ENCODE measurements around the gene SNX10. TPM values are rescaled to one million over a fixed set of nuclear protein-coding genes. Genes with fewer than 3 reads are reported as not detected.

The SNX10 gene
- total and polyA plus RNA-seq, 2 of the 8 experiments (the other 6 are each of a cell fraction or from before 2014, with no cell fraction given): 4.4 to 9.6 TPM

GRCh38 chr7:26250239-26250638 is 41.4 kb upstream of the SNX10 start:
- Histone ChIP-seq H3K79me1 (ENCODE audit: low read depth, low read length) (no peaks in the 10 kb centered on the region), H3K27me3 (replicated peaks in 1 of 4; ENCODE audit: control insufficient read depth in 3 of 4, extremely low read depth in 1 of 4, insufficient read depth in 3 of 4, low read length in 3 of 4) (no peaks in the 10 kb centered on the region), H3K4me2 (ENCODE audit: insufficient read depth in 1 of 2, low read depth in 2 of 2, low read length in 2 of 2) (no peak overlapping the region), H2BK120ac (replicated peaks; ENCODE audit: low read depth, low read length) (no peak overlapping the region), H2AK5ac (ENCODE audit: low read depth, low read length) (no peak overlapping the region), H2AFZ (ENCODE audit: low read length) (peak overlapping the region; percentile 88), H2BK12ac (ENCODE audit: low read depth, low read length) (no peak overlapping the region), H3K4ac (replicated peaks; ENCODE audit: insufficient read length, low read depth, low read length) (no peak overlapping the region), H4K5ac (ENCODE audit: insufficient read length, low read depth, low read length) (no peak overlapping the region), H2BK15ac (ENCODE audit: low read length) (no peak overlapping the region), H3K18ac (ENCODE audit: extremely low read depth, low read length) (no peak overlapping the region; the same call in 1 of the 2 replicates), H3K27ac (ENCODE audit: low read depth, low read length) (no peak overlapping the region), H3K23me2 (ENCODE audit: low read depth, low read length) (no peaks in the 10 kb centered on the region), H3K4me1 (replicated peaks in 1 of 4; ENCODE audit: control insufficient read depth in 3 of 4, insufficient read depth in 4 of 4, low read length in 3 of 4) (no peaks in the 10 kb centered on the region), H3K56ac (replicated peaks; ENCODE audit: insufficient read length, low read depth, low read length) (no peak overlapping the region), H4K20me1 (replicated peaks in 1 of 2; ENCODE audit: control insufficient read depth in 1 of 2, insufficient read depth in 2 of 2, low read length in 2 of 2) (no peaks in the 10 kb centered on the region), H2BK20ac (ENCODE audit: low read length) (no peak overlapping the region), H2BK5ac (ENCODE audit: low read depth, low read length) (no peak overlapping the region), H3K14ac (ENCODE audit: insufficient read length) (no peak overlapping the region), H3K9ac (replicated peaks in 1 of 4; ENCODE audit: extremely low read depth in 1 of 4, low read depth in 3 of 4, low read length in 3 of 4) (no peak overlapping the region), H3K4me3 (ENCODE audit: extremely low read depth in 1 of 4, insufficient read depth in 2 of 4, low read depth in 3 of 4, low read length in 4 of 4) (no peak overlapping the region), H4K8ac (ENCODE audit: extremely low read depth, insufficient read depth, low read length) (no peak overlapping the region), H3K79me2 (ENCODE audit: control insufficient read depth in 1 of 2, insufficient read depth in 2 of 2, low read length in 2 of 2) (no peaks in the 10 kb centered on the region), H4K91ac (replicated peaks; ENCODE audit: insufficient read length, low read length) (no peak overlapping the region), H3K36me3 (ENCODE audit: control insufficient read depth in 2 of 4, insufficient read depth in 4 of 4, low read length in 3 of 4) (no peaks in the 10 kb centered on the region), H3K23ac (ENCODE audit: insufficient read length) (no peak overlapping the region), H3K9me3 (ENCODE audit: insufficient read depth in 2 of 2, low read depth in 1 of 2, low read length in 1 of 2) (no peaks in the 10 kb centered on the region)
- POLR2A ChIA-PET (ENCODE audit: partially characterized antibody): interaction anchor here (1.4 kb wide), 1 partner anchor 55 kb away, joined by 3 read pairs; no protein-coding TSS in a partner anchor
- DNase-seq (ENCODE audit: low read depth in 1 of 2, low spot score in 2 of 2) (no peak), FAIRE-seq (no peak)
- CTCF ChIA-PET (ENCODE audit: partially characterized antibody): interaction anchor here (1.1 kb wide), 1 partner anchor 15 kb away, joined by 3 read pairs; no protein-coding TSS in a partner anchor
- 94% methylated on average over 12 of the region's 12 CpGs; no CpG with 5 or more reads in 1 of the 2 experiments for WGBS, 2 experiments (ENCODE audit: extremely low coverage in 1 of 2, insufficient coverage in 1 of 2, insufficient read length in 1 of 2, insufficient replicate concordance in 2 of 2, low coverage in 1 of 2, low lambda C conversion rate in 2 of 2, missing lambda C conversion rate in 1 of 2)
- TF ChIP-seq RBBP5 (IDR thresholded peaks at IDR 0.05; ENCODE audit: borderline replicate concordance, low read depth, low read length) (no peak), SAP30 (IDR thresholded peaks at IDR 0.05; ENCODE audit: insufficient read depth, insufficient replicate concordance, low read length) (no peak), CEBPB (IDR thresholded peaks at IDR 0.05; ENCODE audit: low read depth, low read length) (no peak), KDM4A (IDR thresholded peaks at IDR 0.05; ENCODE audit: low read depth, low read length, severe bottlenecking) (no peak), CHD1 (IDR thresholded peaks at IDR 0.05; ENCODE audit: low read depth, low read length) (no peak), SIN3A (conservative IDR thresholded peaks at IDR 0.05 in 1 of 2, IDR thresholded peaks at IDR 0.05 in 1 of 2; ENCODE audit: low read depth in 1 of 2, low read length in 2 of 2) (no peak), ATF3 (IDR thresholded peaks at IDR 0.05; ENCODE audit: insufficient read depth, low read depth, low read length) (no peak), SIX5 (IDR thresholded peaks at IDR 0.05; ENCODE audit: low read depth, low read length) (no peak), GTF2F1 (IDR thresholded peaks at IDR 0.05; ENCODE audit: borderline replicate concordance, low read depth, low read length) (no peak), POU5F1 (IDR thresholded peaks at IDR 0.05; ENCODE audit: low read depth, low read length) (no peak), USF2 (IDR thresholded peaks at IDR 0.05; ENCODE audit: low read length) (no peak), KDM5A (IDR thresholded peaks at IDR 0.05; ENCODE audit: low read length) (no peak), CHD2 (IDR thresholded peaks at IDR 0.05; ENCODE audit: low read length) (no peak)

Data from H1 (cell line).